OCI-LY3 (cell line): ENCODE measurements around the gene ANKS1A.

Experiments
- CTCF ChIP-seq: fragments of 200-600, 300-600 bp; sonication (generic); IDR thresholded peaks from 2 replicates; pipeline ENCODE4 v1.5.1; 2014; ENCODE audit warnings: antibody characterized with exemption, low read length, low read depth
- EZH2phosphoT487 ChIP-seq: fragments of 200-600 bp; shearing (Covaris generic); IDR thresholded peaks from 2 replicates; pipeline ENCODE4 v1.6.1; 2018; ENCODE audit warnings: antibody characterized with exemption, mixed run types, low read depth

- TF ChIP-seq CTCF (no peak), EZH2phosphoT487 (no peak)
These were observed 201.7 kb downstream of the ANKS1A start for GRCh38 chr6:35090734-35091133.
